Loucy (cell line): ENCODE measurements around the gene LAMB4.

Experiments
- CTCF ChIP-seq: fragments of 200-600 bp; sonication (generic); conservative IDR thresholded peaks from 2 replicates; pipeline ENCODE4 v1.5.1; 2014; ENCODE audit warnings: mild to moderate bottlenecking, antibody characterized with exemption, low read length
- EZH2phosphoT487 ChIP-seq: fragments of 200-600 bp; IDR thresholded peaks from 2 replicates; pipeline ENCODE4 v1.6.1; 2018; ENCODE audit warnings: antibody characterized with exemption, mild to moderate bottlenecking, moderate library complexity, borderline replicate concordance

- no peak for TF ChIP-seq CTCF
- TF ChIP-seq EZH2phosphoT487, result no peak
These were observed 5.5 kb upstream of the LAMB4 start for GRCh38 chr7:108135446-108136190.
